SK-N-MC (cell line): ENCODE results near the gene ZNF655.
"Not testable (repeated sequence)": the region's sequence is repeated elsewhere in the genome, so short reads cannot be mapped to it uniquely, and the experiment has no call there.

ENCODE experiments used
- DNase-seq: peaks from one replicate; pipeline ENCODE4 v3.0.0-alpha.2; 2011; ENCODE audit warnings: low read depth, low spot score
- H3K27ac ChIP-seq: fragments of 200-600 bp; sonication (generic); 2 replicates; pipeline ENCODE4 v1.5.1; 2016; ENCODE audit warnings: mixed run types
- H3K36me3 ChIP-seq: fragments of 200-600 bp; sonication (generic); 2 replicates; pipeline ENCODE4 v1.6.1; 2017; ENCODE audit warnings: antibody characterized with exemption, low read length, mixed read lengths; ENCODE audit not compliant: insufficient read depth
- H3K4me3 ChIP-seq: fragments of 200-600 bp; sonication (generic); 2 replicates; pipeline ENCODE4 v1.5.1; 2016
- H3K9ac ChIP-seq: fragments of 200-600 bp; sonication (generic); 2 replicates; pipeline ENCODE4 v1.8.0; 2017; ENCODE audit warnings: mixed run types, mixed read lengths; ENCODE audit not compliant: insufficient read length
- H3K9me3 ChIP-seq: fragments of 200-600 bp; sonication (generic); 2 replicates; pipeline ENCODE4 v1.6.1; 2017; ENCODE audit warnings: low read depth, mild to moderate bottlenecking, antibody characterized with exemption, low read length, moderate library complexity, mixed read lengths
- EZH2 ChIP-seq: fragments of 200-600 bp; sonication (generic); IDR thresholded peaks from one replicate; pipeline ENCODE4 v1.6.1; 2017; ENCODE audit warnings: antibody characterized with exemption
- FOXP2 ChIP-seq: optimal IDR thresholded peaks from 2 replicates; pipeline ENCODE3; 2011; ENCODE audit warnings: mild to moderate bottlenecking, moderate library complexity; ENCODE audit not compliant: insufficient read depth; ENCODE audit errors: extremely low read length, control extremely low read depth
- POLR2AphosphoS5 ChIP-seq: IDR thresholded peaks from 2 replicates; pipeline ENCODE4 v1.6.1; 2012; ENCODE audit warnings: mild to moderate bottlenecking, low read depth, low read length, borderline replicate concordance

ZNF655 gene

DNA sequence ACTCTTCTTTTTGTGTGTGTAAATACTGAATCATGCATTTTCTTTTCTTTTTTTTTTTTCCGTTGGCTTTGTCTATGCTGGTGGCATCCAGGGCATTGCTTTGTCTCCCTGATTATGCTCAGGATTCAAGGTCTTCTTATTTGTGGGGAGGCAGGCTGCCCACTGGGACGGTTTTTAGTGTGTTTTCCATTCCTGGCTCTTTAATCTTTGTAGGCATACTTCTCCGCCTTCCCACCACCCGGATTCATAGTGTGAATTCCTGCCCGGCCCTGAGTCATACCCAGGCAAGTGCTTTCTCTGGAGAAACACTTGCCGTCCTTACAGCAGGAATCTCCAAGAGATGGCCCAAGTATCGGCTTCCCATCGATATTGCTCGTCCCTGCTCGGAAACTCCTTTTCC lies 5.2 kb downstream of the ZNF655 start:
- no peak overlapping the region for H3K9ac ChIP-seq
- TF ChIP-seq EZH2 (no peak), POLR2AphosphoS5 (no peak), FOXP2 (no peak)
- H3K36me3 ChIP-seq, result peaks cover 61% of the 10 kb centered on the region
- H3K4me3 ChIP-seq, result no peak overlapping the region
- H3K9me3 ChIP-seq, result no peaks in the 10 kb centered on the region
- DNase-seq, result no peak
- H3K27ac ChIP-seq, result no peak overlapping the region

DNA sequence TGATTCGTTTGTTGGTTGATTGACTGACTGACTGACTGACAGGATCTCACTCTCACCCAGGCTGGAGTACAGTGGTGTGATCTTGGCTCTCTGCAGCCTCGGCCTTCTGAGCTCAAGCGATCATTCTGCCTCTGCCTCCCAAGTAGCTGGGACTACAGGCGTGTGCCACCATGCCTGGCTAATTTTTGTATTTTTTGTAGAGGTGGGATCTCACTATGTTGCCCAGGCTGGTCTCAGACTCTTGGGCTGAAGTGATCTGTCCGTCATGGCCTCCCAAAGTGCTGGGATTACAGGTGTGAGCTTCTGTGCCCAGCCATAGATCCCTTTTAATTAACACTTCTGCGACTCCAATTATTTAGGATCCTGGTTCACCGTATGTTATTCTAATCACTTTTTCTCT lies 10.3 kb downstream of the ZNF655 start:
- not testable (repeated sequence) for H3K9ac ChIP-seq, H3K27ac ChIP-seq, H3K4me3 ChIP-seq, DNase-seq, H3K9me3 ChIP-seq
- peaks cover 73% of the 10 kb centered on the region for H3K36me3 ChIP-seq

DNA sequence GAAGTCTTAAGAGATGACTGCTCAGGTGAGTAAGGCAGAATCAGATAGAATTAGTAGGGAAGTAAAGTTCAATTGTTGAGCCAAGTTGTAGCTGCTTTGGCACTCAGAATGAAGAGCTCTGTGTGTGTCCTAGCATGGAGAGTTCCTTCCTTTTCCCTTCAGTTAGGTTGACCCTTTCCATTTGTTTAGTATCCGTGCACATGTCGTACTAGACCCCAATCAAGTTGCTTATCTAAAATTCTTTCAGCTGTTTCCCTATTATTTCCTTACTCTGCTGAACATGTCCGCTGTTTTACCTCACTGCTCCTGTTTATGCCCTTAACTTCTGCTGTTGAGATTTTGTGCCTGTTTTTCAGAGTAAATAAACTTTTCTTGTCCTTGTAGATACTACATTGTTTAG lies 13.3 kb downstream of the ZNF655 start:
- H3K9me3 ChIP-seq, result no peaks in the 10 kb centered on the region
- H3K4me3 ChIP-seq, result no peak overlapping the region
- H3K9ac ChIP-seq, result no peak overlapping the region
- no peak overlapping the region for H3K27ac ChIP-seq
- H3K36me3 ChIP-seq, result peaks cover 51% of the 10 kb centered on the region
- TF ChIP-seq POLR2AphosphoS5, result no peak
- no peak for TF ChIP-seq FOXP2
- TF ChIP-seq EZH2, result no peak
- DNase-seq, result no peak

DNA sequence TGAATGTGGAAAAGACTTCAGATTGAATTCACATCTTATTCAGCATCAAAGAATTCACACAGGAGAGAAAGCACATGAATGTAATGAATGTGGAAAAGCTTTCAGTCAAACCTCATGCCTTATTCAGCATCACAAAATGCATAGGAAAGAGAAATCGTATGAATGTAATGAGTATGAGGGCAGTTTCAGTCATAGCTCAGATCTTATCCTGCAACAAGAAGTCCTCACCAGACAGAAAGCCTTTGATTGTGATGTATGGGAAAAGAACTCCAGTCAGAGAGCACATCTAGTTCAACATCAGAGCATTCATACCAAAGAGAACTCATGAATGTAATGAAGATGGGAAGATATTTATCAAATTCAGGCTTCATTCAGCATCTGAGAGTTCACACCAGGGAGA lies 14.8 kb downstream of the ZNF655 start:
- no peak for TF ChIP-seq FOXP2
- Histone ChIP-seq H3K36me3 (peaks cover 51% of the 10 kb centered on the region), H3K27ac (no peak overlapping the region)

DNA sequence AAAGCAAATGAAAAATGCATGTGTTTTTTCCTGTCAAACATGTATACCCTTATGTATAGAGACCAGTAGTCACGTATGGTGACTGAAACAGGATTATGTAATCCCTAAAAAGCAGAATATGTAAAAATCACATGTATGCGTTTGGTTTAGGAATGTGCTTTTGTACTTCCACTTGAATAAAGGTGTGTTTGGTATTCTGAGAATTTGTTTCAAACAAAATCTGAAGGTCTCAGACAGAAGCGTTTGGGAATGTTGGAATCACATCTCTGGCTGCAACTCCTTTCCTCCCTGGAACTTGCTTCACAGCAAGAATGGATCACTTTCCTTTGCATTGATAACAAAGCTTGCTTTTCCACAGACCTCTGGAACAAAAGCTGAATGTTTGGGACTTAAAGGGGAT lies 17.8 kb downstream of the ZNF655 start:
- H3K4me3 ChIP-seq, result no peak overlapping the region
- no peak for DNase-seq
- no peaks in the 10 kb centered on the region for H3K9me3 ChIP-seq
- H3K9ac ChIP-seq, result no peak overlapping the region
- no peak for TF ChIP-seq EZH2
- 0 out of 2 replicates have a peak overlapping the region, but pooled peaks have one; percentile 8 for H3K27ac ChIP-seq
- H3K36me3 ChIP-seq, result peaks cover 28% of the 10 kb centered on the region

More for the DNA sequence above, 14.8 kb downstream of the ZNF655 start:
- Histone ChIP-seq H3K4me3 (no peak overlapping the region), H3K9me3 (no peaks in the 10 kb centered on the region), H3K9ac (no peak overlapping the region)
- no peak for DNase-seq

DNA sequence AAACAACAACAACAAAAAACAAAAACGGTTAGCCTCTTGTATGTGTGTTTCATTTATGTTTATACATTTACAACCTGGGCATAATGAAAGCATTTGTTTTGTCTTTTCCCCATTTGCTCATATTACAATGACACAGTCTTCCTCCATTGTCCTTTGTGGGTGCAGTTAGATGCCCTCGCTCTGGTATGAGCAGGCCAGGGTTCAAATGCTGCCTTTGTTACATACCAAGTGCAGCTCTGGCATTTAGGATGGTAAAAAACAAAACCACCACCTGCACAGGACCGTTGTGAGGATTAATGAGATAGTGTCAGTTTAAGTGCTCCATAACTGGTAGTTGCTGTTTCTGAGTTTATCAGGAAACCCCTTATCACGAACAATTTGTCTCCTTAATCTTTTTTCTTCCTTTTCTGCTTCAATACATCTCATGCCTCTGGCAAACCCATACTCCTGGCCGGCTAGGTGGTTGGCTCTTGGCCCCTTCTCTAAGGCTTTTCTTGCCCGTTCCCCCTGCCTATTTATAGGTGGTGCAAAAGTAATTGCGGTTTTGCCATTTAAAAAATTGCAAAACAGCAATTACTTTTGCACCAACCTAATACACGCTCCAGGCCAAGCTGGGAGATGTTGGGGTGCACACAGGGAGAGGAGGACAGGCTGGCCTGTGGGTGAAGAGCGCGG lies 21.0 kb downstream of the ZNF655 start:
- peak overlapping the region; percentile 81 for H3K4me3 ChIP-seq

DNA sequence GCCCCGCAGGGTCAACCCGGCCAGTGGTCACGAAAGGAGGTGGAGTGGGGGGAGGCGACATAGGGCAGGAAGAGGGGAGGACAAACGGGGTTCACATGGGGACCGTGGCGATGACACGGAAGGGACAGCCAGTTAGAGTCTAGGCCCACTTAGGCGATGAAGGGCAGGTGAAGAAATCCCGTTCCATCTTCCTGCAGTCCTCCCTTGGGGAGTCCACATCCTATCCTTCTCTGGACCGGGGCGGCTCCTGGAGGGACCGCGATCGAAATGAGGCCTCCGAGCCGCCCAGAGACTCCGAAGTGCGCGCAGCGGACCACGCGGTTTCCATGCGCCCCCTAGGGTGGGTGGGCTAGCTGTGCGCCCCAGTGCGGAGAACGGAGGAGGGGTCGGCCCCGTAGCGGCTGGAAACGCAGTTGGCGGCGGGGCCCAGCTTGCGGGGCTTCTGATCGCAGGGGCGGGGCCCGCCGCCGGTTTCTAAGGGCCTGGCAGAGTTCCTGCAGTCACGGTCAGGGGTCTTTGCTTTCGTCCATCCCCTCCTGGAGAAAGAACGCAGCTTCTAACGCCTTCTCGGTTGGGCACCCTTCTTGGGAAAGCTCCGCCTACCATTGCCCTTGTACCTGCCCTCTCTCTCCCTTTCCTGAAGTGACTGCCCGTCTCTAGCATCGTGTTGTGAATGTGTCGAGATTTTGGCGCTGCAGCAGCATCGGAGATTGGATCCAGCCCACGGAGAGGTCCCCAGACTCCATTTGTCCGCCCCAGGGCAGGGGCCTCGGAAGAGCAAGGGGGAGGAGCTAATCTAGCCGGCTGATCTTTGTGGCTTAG lies 21.7 kb downstream of the ZNF655 start:
- H3K36me3 ChIP-seq, result no peaks in the 10 kb centered on the region
- H3K9me3 ChIP-seq, result no peaks in the 10 kb centered on the region
- DNase-seq, result no peak
- H3K9ac ChIP-seq, result peak overlapping the region; percentile 53
- H3K27ac ChIP-seq, result no peak overlapping the region
- H3K4me3 ChIP-seq, result peak overlapping the region; percentile 81
- TF ChIP-seq FOXP2 (no peak), EZH2 (no peak), POLR2AphosphoS5 (no peak; the same call in 1 of the 2 replicates)

More for the DNA sequence above, 21.0 kb downstream of the ZNF655 start:
- H3K9ac ChIP-seq, result no peak overlapping the region
- H3K27ac ChIP-seq, result no peak overlapping the region
- DNase-seq, result no peak
- H3K9me3 ChIP-seq, result no peaks in the 10 kb centered on the region
- H3K36me3 ChIP-seq, result no peaks in the 10 kb centered on the region
- no peak for TF ChIP-seq EZH2
- no peak for TF ChIP-seq POLR2AphosphoS5
- TF ChIP-seq FOXP2, result no peak

DNA sequence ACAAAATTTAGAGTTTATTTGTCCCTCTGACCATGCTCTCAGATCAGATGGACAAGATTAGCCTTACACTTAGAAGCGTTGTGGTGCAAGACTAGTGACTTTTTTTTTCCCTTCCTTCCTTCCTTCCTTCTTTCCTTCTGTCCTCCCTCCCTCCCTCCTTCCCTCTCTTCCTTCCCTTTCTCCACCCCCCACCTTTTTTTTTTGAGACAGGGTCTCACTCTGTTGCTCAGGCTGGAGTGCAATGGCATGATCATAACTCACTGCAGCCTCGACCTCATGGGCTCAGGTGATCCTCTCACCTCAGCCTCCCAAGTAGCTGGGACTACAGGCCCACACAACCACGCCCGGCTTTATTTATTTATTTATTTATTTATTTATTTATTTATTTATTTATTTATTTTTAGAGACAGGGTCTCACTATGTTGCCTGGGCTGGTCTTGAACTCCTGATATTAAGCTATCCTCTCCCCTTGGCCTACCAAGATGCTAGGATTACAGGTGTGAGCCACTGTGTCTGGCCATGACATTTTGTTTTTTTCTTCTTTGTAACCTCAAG lies 22.4 kb downstream of the ZNF655 start:
- Histone ChIP-seq H3K9ac (peak overlapping the region; percentile 53), H3K4me3 (peak overlapping the region; percentile 81)
- DNase-seq, H3K36me3 ChIP-seq, H3K27ac ChIP-seq, H3K9me3 ChIP-seq: not testable (repeated sequence)

DNA sequence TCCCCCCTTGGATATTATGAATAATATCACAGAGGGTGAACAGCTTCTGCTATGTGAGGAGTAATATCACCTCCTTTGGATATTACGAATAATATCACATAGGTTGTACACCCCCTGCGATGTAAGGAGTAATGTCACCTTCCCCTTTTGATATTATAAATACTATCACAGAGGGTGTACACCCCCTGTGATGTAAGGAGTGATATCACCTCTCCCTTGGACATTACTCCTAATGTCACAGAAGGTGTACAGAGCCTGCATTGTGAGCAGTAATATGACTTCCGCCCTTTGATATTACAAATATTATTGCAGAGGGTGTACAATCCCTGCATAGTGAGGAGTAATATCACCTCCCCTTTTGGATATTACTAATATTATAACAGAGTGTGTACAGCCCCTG lies 30.4 kb downstream of the ZNF655 start:
- H3K9me3 ChIP-seq, result no peaks in the 10 kb centered on the region
- no peak for DNase-seq
- no peak for TF ChIP-seq EZH2
- TF ChIP-seq FOXP2, result no peak
- no peak overlapping the region for H3K4me3 ChIP-seq
- H3K9ac ChIP-seq, result no peak overlapping the region
- H3K27ac ChIP-seq, result no peak overlapping the region
- no peaks in the 10 kb centered on the region for H3K36me3 ChIP-seq
